Natural killer cell treated with Interleukin-12 subunit alpha and Interleukin-12 subunit beta and Interleukin-15 and Interleukin-18, amount 100 ng/mL, for 72 hours (primary cell): ENCODE results near the gene BTBD1. TPM values are rescaled to one million over a fixed set of nuclear protein-coding genes. Genes with fewer than 3 reads are reported as not detected.
A peak's percentile ranks its signal among the peaks of the same experiment; 100 is the strongest.

Experiments
- ATAC-seq, 2 donors: fragments of 150-1000 bp; cut with Tn5 transposase in 1 of 2; sonication (Bioruptor Pico), chemical (Tn5 transposase) in 1 of 2; 2 replicates each; pipeline ENCODE4 v1.10.0; 2021
- DNase-seq: peaks from one replicate; pipeline ENCODE4 v3.0.0; 2022; ENCODE audit warnings: low spot score
- H3K27ac Mint-ChIP-seq, 2 donors: 1 replicate in 1 of 2; 2 replicates in 1 of 2; pipeline ENCODE4 v1.8.0; 2022; ENCODE audit warnings: mixed read lengths in 2 of 2, mild to moderate bottlenecking in 1 of 2, moderate library complexity in 1 of 2
- H3K27me3 Mint-ChIP-seq, 2 donors: 1 replicate in 1 of 2; 2 replicates in 1 of 2; pipeline ENCODE4 v1.8.0; 2022; ENCODE audit warnings: mixed read lengths in 2 of 2
- H3K36me3 Mint-ChIP-seq: one replicate; pipeline ENCODE4 v1.8.0; 2022; ENCODE audit warnings: mixed read lengths
- H3K4me1 Mint-ChIP-seq, 2 donors: 1 replicate in 1 of 2; 2 replicates in 1 of 2; pipeline ENCODE4 v1.8.0; 2022; ENCODE audit warnings: low read depth in 2 of 2, mixed read lengths in 2 of 2, mild to moderate bottlenecking in 1 of 2
- H3K4me3 Mint-ChIP-seq: one replicate; pipeline ENCODE4 v1.8.0; 2022; ENCODE audit warnings: mixed read lengths
- H3K9me3 Mint-ChIP-seq: 2 replicates; pipeline ENCODE4 v1.8.0; 2022; ENCODE audit warnings: mixed read lengths
- total RNA-seq, 2 donors: library from RNA; stranded (reverse); gene quantifications; one replicate each; pipeline ENCODE4 v1.2.3, GENCODE V29; 2022

BTBD1 gene
- 10 to 100 TPM; 63.3 to 71.9 TPM for total RNA-seq

DNA sequence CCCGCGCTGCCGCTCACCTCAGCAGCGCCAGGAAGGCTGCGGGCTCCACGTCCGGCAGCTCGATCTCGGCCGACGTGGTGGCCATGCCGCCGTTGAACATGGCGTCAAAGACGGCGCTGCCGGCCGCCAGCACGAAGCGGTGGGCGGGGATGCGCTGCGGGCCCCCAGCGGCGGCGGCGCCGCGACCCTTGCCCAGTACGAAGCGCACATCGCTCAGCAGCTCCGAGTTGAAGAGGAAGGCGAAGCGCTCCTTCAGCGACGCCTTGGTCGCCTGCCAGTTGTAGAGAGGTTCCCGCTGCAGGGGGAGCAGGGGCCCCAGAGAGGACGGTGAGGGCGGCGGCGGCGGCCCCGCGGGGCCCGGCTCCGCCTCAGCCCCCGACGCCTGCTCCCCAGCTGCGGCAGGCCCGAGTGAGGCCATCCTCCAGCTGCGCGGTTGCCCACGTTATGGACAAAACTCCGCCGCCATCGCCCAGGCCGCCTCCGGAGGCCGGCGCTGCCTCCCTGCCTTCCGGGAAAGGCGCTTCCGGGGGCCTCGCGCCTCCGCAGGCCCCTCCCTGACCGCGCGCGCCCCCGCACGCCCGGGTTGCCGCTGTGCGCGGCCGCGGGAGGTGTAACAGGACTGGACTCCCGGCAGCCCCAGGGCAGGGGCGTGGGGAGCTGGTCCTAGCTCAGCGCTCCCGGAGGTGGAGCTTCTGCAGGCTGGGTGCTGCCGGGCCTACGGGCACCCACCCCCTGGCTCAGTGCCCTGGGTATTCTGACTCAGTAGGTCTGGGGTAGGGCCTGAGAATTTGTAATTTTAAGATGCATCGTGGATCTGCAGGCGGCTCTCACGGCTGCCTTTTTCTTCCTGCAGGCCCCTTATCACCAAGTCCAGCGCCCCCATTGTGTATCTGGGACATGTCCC, at the start of gene BTBD1:
BTBD1 (minus strand) TSS at position 519 of the 904 bp plus-strand sequence; CDS start at position 418, 101 bp downstream.
- ATAC-seq (peak; percentile 97 to 98), DNase-seq (peak; percentile 95)
- peak within 1 kb of the TSS; percentile 73 to 90 for H3K27ac Mint-ChIP-seq
- no peaks in the 10 kb centered on the region for H3K9me3 Mint-ChIP-seq
- H3K4me1 Mint-ChIP-seq: peaks cover 5 to 20% of the 10 kb centered on the region in 2 donors
- H3K27me3 Mint-ChIP-seq: no peaks in the 10 kb centered on the region
- peaks cover 11% of the 10 kb centered on the region for H3K36me3 Mint-ChIP-seq
- peak within 1 kb of the TSS; percentile 66 for H3K4me3 Mint-ChIP-seq

GRCh38 chr15:83115831-83116565, 48.9 kb upstream of the BTBD1 start:
- ATAC-seq (no peak), DNase-seq (no peak)
- H3K27me3 Mint-ChIP-seq: no peaks in the 10 kb centered on the region
- no peak overlapping the region for H3K4me3 Mint-ChIP-seq
- no peak overlapping the region for H3K27ac Mint-ChIP-seq
- H3K36me3 Mint-ChIP-seq: no peaks in the 10 kb centered on the region
- no peaks in the 10 kb centered on the region for H3K9me3 Mint-ChIP-seq
- peaks cover 6 to 10% of the 10 kb centered on the region in 2 donors for H3K4me1 Mint-ChIP-seq

- ATAC-seq: no peak
- Mint-ChIP-seq H3K36me3 (no peaks in the 10 kb centered on the region), H3K27me3 (no peaks in the 10 kb centered on the region), H3K9me3 (no peaks in the 10 kb centered on the region), H3K27ac (no peak overlapping the region), H3K4me3 (no peak overlapping the region), H3K4me1 (peaks cover 9 to 12% of the 10 kb centered on the region in 2 donors)
- DNase-seq: no peak
Observed at GRCh38 chr15:83115410-83115809, 48.4 kb upstream of the BTBD1 start.

- Mint-ChIP-seq H3K4me1 (peaks cover 14 to 18% of the 10 kb centered on the region in 2 donors), H3K36me3 (no peaks in the 10 kb centered on the region), H3K27ac (no peak overlapping the region), H3K4me3 (no peak overlapping the region), H3K9me3 (no peaks in the 10 kb centered on the region), H3K27me3 (no peaks in the 10 kb centered on the region)
- ATAC-seq (no peak), DNase-seq (no peak)
Observed at GRCh38 chr15:83114856-83115255, 47.8 kb upstream of the BTBD1 start.

GRCh38 chr15:83113881-83114674, 47.0 kb upstream of the BTBD1 start:
- ATAC-seq (no peak), DNase-seq (no peak)
- no peak overlapping the region for H3K27ac Mint-ChIP-seq
- no peaks in the 10 kb centered on the region for H3K9me3 Mint-ChIP-seq
- H3K36me3 Mint-ChIP-seq: no peaks in the 10 kb centered on the region
- H3K27me3 Mint-ChIP-seq: no peaks in the 10 kb centered on the region
- no peak overlapping the region for H3K4me3 Mint-ChIP-seq
- H3K4me1 Mint-ChIP-seq: peaks cover 22 to 24% of the 10 kb centered on the region in 2 donors

GRCh38 chr15:83112956-83113299, 45.9 kb upstream of the BTBD1 start:
- ATAC-seq (no peak), DNase-seq (no peak)
- H3K27me3 Mint-ChIP-seq: no peaks in the 10 kb centered on the region
- no peak overlapping the region for H3K4me3 Mint-ChIP-seq
- no peak overlapping the region for H3K27ac Mint-ChIP-seq
- peaks cover 33 to 35% of the 10 kb centered on the region in 2 donors for H3K4me1 Mint-ChIP-seq
- no peaks in the 10 kb centered on the region for H3K36me3 Mint-ChIP-seq
- H3K9me3 Mint-ChIP-seq: no peaks in the 10 kb centered on the region

- DNase-seq: no peak
- Mint-ChIP-seq H3K36me3 (no peaks in the 10 kb centered on the region), H3K27me3 (no peaks in the 10 kb centered on the region), H3K27ac (no peak overlapping the region), H3K9me3 (no peaks in the 10 kb centered on the region), H3K4me1 (peaks cover 33 to 35% of the 10 kb centered on the region in 2 donors), H3K4me3 (no peak overlapping the region)
- ATAC-seq: no peak
Observed at GRCh38 chr15:83112233-83112955, 45.3 kb upstream of the BTBD1 start.

DNA sequence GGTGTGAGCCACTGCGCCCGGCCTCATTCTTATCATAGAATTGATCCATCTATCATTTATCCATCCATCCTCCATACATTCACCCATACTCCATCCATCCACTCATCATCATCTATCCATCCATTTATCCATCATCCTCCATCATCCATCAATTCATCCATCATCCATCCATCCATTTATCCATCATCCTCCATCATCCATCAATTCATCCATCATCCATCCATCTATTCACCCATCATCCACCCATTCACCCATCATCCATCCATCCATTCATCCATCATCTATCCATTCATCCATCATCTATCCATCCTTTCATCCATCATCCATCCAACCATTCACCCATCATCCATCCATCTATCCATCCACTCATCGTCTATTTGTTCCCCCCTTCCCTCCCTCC, 44.1 kb upstream of the BTBD1 start:
- DNase-seq (no peak), ATAC-seq (no peak)
- Mint-ChIP-seq H3K4me1 (peaks cover 33 to 35% of the 10 kb centered on the region in 2 donors), H3K9me3 (no peaks in the 10 kb centered on the region), H3K36me3 (no peaks in the 10 kb centered on the region), H3K27ac (no peak overlapping the region), H3K4me3 (no peak overlapping the region), H3K27me3 (peaks cover 0 to 2% of the 10 kb centered on the region in 2 donors)

DNA sequence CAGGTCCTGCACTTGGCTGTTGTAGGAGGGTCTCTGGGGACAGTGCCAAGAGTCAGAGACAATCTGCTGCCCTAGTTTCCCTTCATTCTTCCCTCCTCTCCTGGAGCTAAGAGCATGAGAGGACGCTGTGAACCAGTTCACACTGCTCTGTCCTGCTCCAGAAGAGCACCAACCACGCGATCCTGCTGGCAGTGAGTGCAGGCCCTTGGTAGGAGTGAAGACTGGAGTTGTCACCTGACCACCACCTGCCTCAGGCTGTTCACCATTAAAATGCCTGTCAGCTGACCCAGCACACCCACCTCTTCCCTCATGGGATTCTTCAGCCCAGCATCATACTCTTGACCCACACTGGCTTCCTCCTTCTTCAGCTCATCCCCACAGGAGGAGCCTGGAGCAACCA, 43.3 kb upstream of the BTBD1 start:
- Mint-ChIP-seq H3K9me3 (no peaks in the 10 kb centered on the region), H3K27ac (peak overlapping the region in 1 of 2 donors; percentile 38)

DNA sequence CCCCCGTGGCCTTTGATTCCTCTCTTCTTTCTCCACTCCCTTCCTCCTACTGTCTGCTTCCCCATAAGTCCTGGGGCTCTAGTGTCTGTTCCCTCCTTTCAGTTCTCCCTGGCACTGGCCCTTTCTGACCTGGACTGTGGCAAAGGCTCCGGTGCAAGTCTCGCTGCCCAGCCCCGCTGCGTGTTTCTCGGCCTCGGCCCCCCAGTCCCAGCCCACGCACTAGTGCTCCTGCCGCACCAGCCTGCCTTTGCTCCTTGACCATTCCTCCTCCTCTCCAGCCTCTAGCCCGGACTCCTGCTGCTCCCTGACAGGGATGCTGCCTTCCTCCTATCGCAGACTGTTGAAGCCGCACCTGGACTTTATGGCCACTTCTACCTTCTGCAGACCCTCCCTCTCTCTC, 42.5 kb upstream of the BTBD1 start:
- Mint-ChIP-seq H3K4me3 (peak overlapping the region; percentile 89), H3K27ac (peak overlapping the region; percentile 88 to 94), H3K9me3 (no peaks in the 10 kb centered on the region)

More for the DNA sequence above, 43.3 kb upstream of the BTBD1 start:
- H3K27me3 Mint-ChIP-seq: peaks cover 0 to 2% of the 10 kb centered on the region in 2 donors
- peaks cover 33 to 35% of the 10 kb centered on the region in 2 donors for H3K4me1 Mint-ChIP-seq
- DNase-seq: no peak
- H3K36me3 Mint-ChIP-seq: no peaks in the 10 kb centered on the region
- ATAC-seq: no peak
- no peak overlapping the region for H3K4me3 Mint-ChIP-seq

DNA sequence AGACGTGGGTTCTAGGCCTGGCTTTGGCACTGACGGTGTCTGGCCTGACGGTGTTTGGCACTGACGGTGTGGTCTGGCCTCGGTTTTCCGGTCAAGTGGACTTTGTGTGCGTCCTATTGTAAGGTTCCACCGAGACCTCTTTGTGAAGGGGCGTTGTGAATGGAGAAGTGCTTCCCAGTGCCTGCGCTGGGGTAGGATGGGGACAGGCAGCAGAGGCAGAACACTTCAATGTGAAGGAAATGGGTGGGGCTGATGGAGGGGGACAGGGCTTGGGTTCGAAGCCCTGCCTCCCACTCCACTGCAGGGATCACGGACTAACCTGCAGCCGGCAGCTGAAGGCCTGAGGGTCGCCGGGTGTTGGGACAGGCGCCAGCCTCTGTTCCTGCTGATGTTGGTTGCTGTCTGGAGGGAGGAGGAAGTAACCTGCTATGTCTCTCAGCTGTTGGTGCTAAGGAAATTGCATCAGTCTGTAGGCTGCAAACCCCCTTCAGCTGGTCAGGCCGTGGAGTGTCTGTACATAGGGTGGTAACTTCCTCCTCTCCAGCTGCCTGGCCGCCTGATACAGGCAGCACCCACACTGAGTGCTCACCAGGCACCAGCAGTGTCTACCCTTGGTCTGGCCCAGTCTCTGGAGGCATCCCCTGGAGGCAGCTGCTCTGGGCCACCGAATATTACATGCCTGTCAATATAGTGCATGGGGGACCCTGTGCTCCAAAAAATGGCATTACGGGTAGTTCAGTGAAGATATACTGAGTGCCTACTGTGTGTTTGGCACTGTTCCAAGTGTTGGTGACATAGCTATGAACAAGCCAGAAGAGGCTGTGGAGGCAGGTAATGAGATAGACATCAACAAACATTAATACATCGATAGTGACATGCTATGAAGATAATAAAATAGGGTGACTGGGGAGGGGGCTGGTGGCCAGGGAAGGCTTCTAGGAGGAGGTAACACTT, 41.5 kb upstream of the BTBD1 start:
- no peaks in the 10 kb centered on the region for H3K36me3 Mint-ChIP-seq
- peak overlapping the region; percentile 88 to 94 for H3K27ac Mint-ChIP-seq
- DNase-seq (peak; percentile 83), ATAC-seq (peak; percentile 92 to 93)
- H3K4me1 Mint-ChIP-seq: peaks cover 33 to 35% of the 10 kb centered on the region in 2 donors
- peak overlapping the region; percentile 89 for H3K4me3 Mint-ChIP-seq
- peaks cover 6 to 8% of the 10 kb centered on the region in 2 donors for H3K27me3 Mint-ChIP-seq
- no peaks in the 10 kb centered on the region for H3K9me3 Mint-ChIP-seq

More for the DNA sequence above, 42.5 kb upstream of the BTBD1 start:
- no peak for DNase-seq
- Mint-ChIP-seq H3K4me1 (peaks cover 33 to 35% of the 10 kb centered on the region in 2 donors), H3K36me3 (no peaks in the 10 kb centered on the region), H3K27me3 (peaks cover 0 to 2% of the 10 kb centered on the region in 2 donors)
- ATAC-seq: no peak

- Mint-ChIP-seq H3K36me3 (no peaks in the 10 kb centered on the region), H3K4me1 (peaks cover 33 to 35% of the 10 kb centered on the region in 2 donors), H3K27ac (peak overlapping the region; percentile 88 to 94), H3K9me3 (no peaks in the 10 kb centered on the region), H3K4me3 (peak overlapping the region; percentile 89), H3K27me3 (peaks cover 6 to 8% of the 10 kb centered on the region in 2 donors)
- DNase-seq: no peak
- peak in 1 of 2 donors; percentile 3 for ATAC-seq
Observed at GRCh38 chr15:83107841-83108181, 40.8 kb upstream of the BTBD1 start.
